OCI-LY3 (cell line): ENCODE data around the gene GM2A.
"Not testable (repeated sequence)": the region's sequence is repeated elsewhere in the genome, so short reads cannot be mapped to it uniquely, and the experiment has no call there.

Experiments
- H2AFZ ChIP-seq: fragments of 200-600, 300-600 bp; shearing (Covaris generic); 2 replicates; pipeline ENCODE4 v1.6.0; 2014; ENCODE audit warnings: antibody characterized with exemption, low read depth, low read length
- H3K27ac ChIP-seq: fragments of 200-600, 300-600 bp; sonication (generic); 2 replicates; pipeline ENCODE4 v1.5.1; 2014; ENCODE audit warnings: mild to moderate bottlenecking, low read length, moderate library complexity, mixed read lengths
- H3K27me3 ChIP-seq: fragments of 200-600, 300-600 bp; sonication (generic); 2 replicates; pipeline ENCODE4 v1.6.1; 2014; ENCODE audit warnings: low read depth, low read length, mixed read lengths
- H3K36me3 ChIP-seq: fragments of 200-600, 300-600 bp; sonication (generic); replicated peaks from 2 replicates; pipeline ENCODE3; 2014; ENCODE audit warnings: low read depth, low read length, mixed read lengths
- H3K4me1 ChIP-seq: fragments of 300-600, 200-600 bp; sonication (generic); 2 replicates; pipeline ENCODE4 v1.6.1; 2014; ENCODE audit warnings: low read length, mixed read lengths
- H3K4me2 ChIP-seq: fragments of 200-600, 300-600 bp; sonication (generic); 2 replicates; pipeline ENCODE4 v1.6.1; 2014; ENCODE audit warnings: low read length, mixed read lengths
- H3K4me3 ChIP-seq: fragments of 300-600, 200-600 bp; sonication (generic); 2 replicates; pipeline ENCODE4 v1.5.1; 2014; ENCODE audit warnings: antibody characterized with exemption, mild to moderate bottlenecking, low read length, moderate library complexity
- H3K79me2 ChIP-seq: fragments of 300-600, 200-600 bp; shearing (Covaris generic); 2 replicates; pipeline ENCODE4 v1.6.1; 2014; ENCODE audit warnings: mild to moderate bottlenecking, low read length, mixed read lengths
- H3K9ac ChIP-seq: fragments of 300-600, 200-600 bp; shearing (Covaris generic); 2 replicates; pipeline ENCODE4 v1.6.0; 2014; ENCODE audit warnings: mild to moderate bottlenecking, low read length, moderate library complexity
- H3K9me3 ChIP-seq: fragments of 200-600, 300-600 bp; shearing (Covaris generic); 2 replicates; pipeline ENCODE4 v1.6.1; 2014; ENCODE audit warnings: low read length, mixed read lengths; ENCODE audit not compliant: insufficient read depth
- H4K20me1 ChIP-seq: fragments of 200-600, 300-600 bp; sonication (generic); 2 replicates; pipeline ENCODE4 v1.6.1; 2016; ENCODE audit warnings: low read length, mixed read lengths; ENCODE audit not compliant: insufficient read depth
- EZH2phosphoT487 ChIP-seq: fragments of 200-600 bp; shearing (Covaris generic); IDR thresholded peaks from 2 replicates; pipeline ENCODE4 v1.6.1; 2018; ENCODE audit warnings: antibody characterized with exemption, mixed run types, low read depth
- TF ChIP-seq, protein P1 (sequence below): fragments of 200-600, 300-600 bp; sonication (generic); IDR thresholded peaks from 2 replicates; pipeline ENCODE4 v1.5.1; 2014; ENCODE audit warnings: antibody characterized with exemption, low read length, low read depth

GM2A gene

DNA sequence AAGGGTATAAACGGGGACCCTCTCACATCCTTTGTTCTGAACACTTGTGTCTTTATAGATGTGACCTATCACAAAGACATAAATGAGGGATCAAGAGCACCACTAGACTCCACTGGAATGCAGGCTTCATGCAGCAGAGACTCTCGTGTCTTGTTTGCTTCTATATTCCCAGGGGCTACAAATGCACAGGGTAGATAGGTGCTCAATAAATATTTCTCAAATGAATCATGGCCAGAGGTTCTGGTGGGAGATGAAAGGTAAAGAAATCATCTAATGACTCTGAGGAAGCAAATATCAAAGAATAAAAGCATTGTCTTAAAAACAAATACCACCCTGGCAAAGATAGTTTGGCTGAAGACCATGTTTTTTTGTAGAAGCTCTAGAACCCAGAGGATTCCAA, 44.0 kb downstream of the GM2A start:
- Histone ChIP-seq H2AFZ (no peak overlapping the region), H3K27ac (no peak overlapping the region), H3K9me3 (no peaks in the 10 kb centered on the region)

DNA sequence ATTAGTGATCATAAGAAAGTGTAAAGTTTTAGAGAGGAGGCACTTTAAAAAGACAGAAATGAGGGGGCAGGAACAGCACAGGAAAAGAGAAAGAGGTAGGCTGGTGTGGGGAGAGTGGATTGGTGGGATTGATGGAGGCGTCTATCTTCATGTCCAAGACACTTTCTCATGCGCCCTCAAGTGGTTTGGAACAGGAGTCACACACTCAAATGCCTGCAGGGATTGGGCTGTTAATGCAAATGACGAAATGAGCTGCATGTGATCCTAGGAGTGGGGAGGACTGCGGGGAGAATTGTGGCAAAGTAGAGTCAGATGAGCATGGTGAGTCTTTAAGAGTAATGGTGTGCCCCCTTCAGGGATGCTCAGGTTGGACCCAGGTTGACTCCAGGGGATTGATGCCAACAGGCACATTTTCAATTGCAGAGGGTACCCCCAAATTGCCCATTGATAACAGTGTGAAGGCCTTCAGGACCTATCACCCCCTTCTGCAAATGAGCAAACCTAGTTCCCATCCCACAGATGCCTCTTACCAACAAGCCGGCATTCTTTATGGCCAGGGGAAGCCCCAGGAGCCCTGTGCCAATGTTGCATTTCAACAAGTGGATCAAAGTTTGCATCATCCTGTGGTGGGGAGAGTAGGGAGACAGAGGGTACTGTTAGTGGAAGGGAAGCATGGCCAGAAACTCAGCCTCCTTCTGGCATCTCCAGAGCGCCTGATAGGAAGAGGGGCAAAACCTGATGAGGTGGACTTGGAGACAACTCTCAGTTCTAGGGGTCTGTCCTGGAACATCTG, 45.3 kb downstream of the GM2A start:
- TF ChIP-seq, protein P1, sequence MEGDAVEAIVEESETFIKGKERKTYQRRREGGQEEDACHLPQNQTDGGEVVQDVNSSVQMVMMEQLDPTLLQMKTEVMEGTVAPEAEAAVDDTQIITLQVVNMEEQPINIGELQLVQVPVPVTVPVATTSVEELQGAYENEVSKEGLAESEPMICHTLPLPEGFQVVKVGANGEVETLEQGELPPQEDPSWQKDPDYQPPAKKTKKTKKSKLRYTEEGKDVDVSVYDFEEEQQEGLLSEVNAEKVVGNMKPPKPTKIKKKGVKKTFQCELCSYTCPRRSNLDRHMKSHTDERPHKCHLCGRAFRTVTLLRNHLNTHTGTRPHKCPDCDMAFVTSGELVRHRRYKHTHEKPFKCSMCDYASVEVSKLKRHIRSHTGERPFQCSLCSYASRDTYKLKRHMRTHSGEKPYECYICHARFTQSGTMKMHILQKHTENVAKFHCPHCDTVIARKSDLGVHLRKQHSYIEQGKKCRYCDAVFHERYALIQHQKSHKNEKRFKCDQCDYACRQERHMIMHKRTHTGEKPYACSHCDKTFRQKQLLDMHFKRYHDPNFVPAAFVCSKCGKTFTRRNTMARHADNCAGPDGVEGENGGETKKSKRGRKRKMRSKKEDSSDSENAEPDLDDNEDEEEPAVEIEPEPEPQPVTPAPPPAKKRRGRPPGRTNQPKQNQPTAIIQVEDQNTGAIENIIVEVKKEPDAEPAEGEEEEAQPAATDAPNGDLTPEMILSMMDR, result peak; percentile 65
- no peak for TF ChIP-seq EZH2phosphoT487
- no peaks in the 10 kb centered on the region for H3K36me3 ChIP-seq
- no peak overlapping the region for H3K4me2 ChIP-seq
- H3K27ac ChIP-seq, result no peak overlapping the region
- no peak overlapping the region for H3K4me3 ChIP-seq
- no peak overlapping the region for H2AFZ ChIP-seq
- H3K9ac ChIP-seq, result no peak overlapping the region
- H3K27me3 ChIP-seq, result peaks cover 7% of the 10 kb centered on the region
- no peaks in the 10 kb centered on the region for H3K79me2 ChIP-seq
- H3K4me1 ChIP-seq, result peaks cover 15% of the 10 kb centered on the region
- H3K9me3 ChIP-seq, result no peaks in the 10 kb centered on the region
- H4K20me1 ChIP-seq, result no peaks in the 10 kb centered on the region

More for the DNA sequence above, 44.0 kb downstream of the GM2A start:
- Histone ChIP-seq H3K4me1 (peaks cover 15% of the 10 kb centered on the region), H3K36me3 (no peaks in the 10 kb centered on the region), H3K4me2 (no peak overlapping the region), H4K20me1 (no peaks in the 10 kb centered on the region), H3K79me2 (no peaks in the 10 kb centered on the region), H3K4me3 (no peak overlapping the region), H3K27me3 (peaks cover 7% of the 10 kb centered on the region), H3K9ac (no peak overlapping the region)
- TF ChIP-seq EZH2phosphoT487, result no peak
- TF ChIP-seq, protein P1, result no peak

DNA sequence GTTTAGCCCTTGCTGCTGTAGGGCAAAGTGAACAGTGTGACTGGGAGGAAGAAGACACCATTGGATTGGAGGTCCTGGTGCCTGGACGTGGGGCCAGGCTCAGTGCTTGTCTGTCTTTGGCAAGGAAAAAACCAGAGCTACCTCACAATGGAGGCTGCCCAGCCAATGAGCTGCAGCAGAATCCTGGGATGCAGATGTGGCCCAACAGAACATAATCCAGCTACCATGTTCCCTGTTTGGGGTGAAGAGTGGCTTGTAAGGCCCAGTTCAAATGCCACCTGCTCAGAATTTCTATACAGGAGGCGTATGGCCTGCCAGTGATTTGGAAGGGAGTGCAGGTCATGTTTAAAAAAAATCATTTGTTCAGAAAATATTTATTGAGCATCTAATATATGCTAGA, 50.7 kb downstream of the GM2A start, which contains the start of gene SLC36A3:
Gene SLC36A3 (minus strand): TSS at position 101 of the 400 bp plus-strand sequence. CDS start 412 bp downstream, outside the sequence.
- Histone ChIP-seq H2AFZ (no peak within 1 kb of the TSS), H3K4me3 (no peak within 1 kb of the TSS), H4K20me1 (no peaks in the 10 kb centered on the region), H3K9ac (no peak within 1 kb of the TSS), H3K79me2 (no peaks in the 10 kb centered on the region), H3K4me1 (no peaks in the 10 kb centered on the region), H3K4me2 (no peak within 1 kb of the TSS), H3K9me3 (no peaks in the 10 kb centered on the region), H3K27ac (no peak within 1 kb of the TSS), H3K36me3 (no peaks in the 10 kb centered on the region), H3K27me3 (peaks cover 7% of the 10 kb centered on the region)
- no peak for TF ChIP-seq EZH2phosphoT487
- TF ChIP-seq, protein P1, result no peak

DNA sequence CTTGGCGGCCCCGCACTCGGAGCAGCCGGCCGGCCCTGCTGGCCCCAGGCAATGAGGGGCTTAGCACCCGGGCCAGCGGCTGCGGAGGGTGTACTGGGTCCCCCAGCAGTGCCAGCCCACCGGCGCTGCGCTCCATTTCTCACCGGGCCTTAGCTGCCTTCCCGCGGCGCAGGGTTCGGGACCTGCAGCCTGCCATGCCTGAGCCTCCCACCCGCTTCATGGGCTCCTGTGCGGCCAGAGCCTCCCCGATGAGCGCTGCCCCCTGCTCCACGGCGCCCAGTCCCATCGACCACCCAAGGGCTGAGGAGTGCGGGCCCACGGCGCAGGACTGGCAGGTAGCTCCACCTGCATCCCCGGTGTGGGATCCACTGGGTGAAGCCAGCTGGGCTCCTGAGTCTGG, 56.3 kb downstream of the GM2A start:
- H3K4me1 ChIP-seq, H3K4me2 ChIP-seq, H3K27me3 ChIP-seq, H3K9me3 ChIP-seq, H3K4me3 ChIP-seq, H3K36me3 ChIP-seq, H3K9ac ChIP-seq, H3K79me2 ChIP-seq, H4K20me1 ChIP-seq, H3K27ac ChIP-seq, H2AFZ ChIP-seq: not testable (repeated sequence)

DNA sequence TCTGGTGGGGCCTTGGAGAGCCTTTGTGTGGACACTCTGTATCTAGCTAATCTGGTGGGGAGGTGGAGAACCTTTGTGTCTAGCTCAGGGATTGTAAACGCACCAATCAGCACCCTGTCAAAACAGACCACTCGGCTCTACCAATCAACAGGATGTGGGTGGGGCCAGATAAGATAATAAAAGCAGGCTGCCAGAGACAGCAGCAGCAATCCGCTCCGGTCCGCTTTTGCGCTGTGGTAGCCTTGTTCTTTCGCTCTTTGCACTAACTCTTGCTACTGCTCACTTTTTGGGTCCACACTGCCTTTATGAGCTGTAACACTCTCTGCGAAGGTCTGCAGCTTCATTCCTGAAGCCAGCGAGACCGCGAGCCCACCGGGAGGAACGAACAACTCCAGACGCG, 56.8 kb downstream of the GM2A start:
- H3K27me3 ChIP-seq, H3K4me1 ChIP-seq, H3K4me3 ChIP-seq, H3K9ac ChIP-seq, H3K9me3 ChIP-seq, H3K4me2 ChIP-seq, H4K20me1 ChIP-seq, H3K79me2 ChIP-seq, H2AFZ ChIP-seq, H3K36me3 ChIP-seq, H3K27ac ChIP-seq: not testable (repeated sequence)
